Measurements from ENCODE around the gene TWSG1. TPM values are rescaled to one million over a fixed set of nuclear protein-coding genes. Genes with fewer than 3 reads are reported as not detected.

Gene TWSG1
- 9.9 and 10.1 TPM in 2 replicates for total RNA-seq

DNA sequence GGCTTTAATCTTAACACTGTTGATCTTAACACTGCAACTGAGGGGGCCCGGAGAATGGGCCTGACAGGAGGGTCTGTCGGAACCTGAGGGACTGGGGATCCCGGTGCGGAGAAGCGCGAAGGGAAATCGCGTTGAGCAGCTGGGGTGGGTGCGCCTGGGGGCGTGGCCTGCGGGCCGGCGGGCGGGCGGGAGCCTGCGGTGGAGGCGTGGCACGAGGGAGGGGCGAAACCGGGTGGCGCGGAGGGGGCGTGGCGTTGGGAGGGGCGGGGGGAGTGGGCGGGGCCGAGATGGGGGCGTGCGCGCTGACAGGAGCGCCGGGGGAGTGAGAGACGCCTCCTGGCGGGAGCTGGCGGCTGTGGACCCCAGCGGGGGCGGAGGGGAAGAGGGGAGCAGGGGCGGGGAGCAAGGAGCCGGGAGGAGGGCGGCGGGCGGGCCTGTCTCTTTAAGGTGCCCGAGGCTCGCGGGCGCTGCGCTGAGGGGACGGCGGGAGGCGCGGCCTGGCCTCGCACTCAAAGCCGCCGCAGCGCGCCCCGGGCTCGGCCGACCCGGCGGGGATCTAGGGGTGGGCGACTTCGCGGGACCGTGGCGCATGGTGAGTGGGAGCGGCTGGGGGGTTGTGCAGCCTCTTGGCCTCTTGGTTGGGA is at the start of gene TWSG1:
TSS of gene TWSG1 (plus strand) at position 445 of the 644 bp plus-strand sequence. CDS start 2,457 bp downstream, outside the sequence.
- peak; percentile 97 for DNase-seq
- intact Hi-C loops (cut with micrococcal nuclease): loop anchor here (1.0 to 10.0 kb wide), 8 partner anchors 60 to 720 kb away; partner anchors contain the start of genes MTCL1, PPP4R1, RALBP1 and VAPA
- Mint-ChIP-seq H3K27me3 (peaks cover 29% of the 10 kb centered on the region), H3K4me3 (peak within 1 kb of the TSS; percentile 83), H3K4me1 (peaks cover 25% of the 10 kb centered on the region), H3K9me3 (no peaks in the 10 kb centered on the region), H3K36me3 (ENCODE audit: low read depth) (peaks cover 2% of the 10 kb centered on the region), H3K27ac (peak within 1 kb of the TSS; percentile 74)

- intact Hi-C loops (cut with micrococcal nuclease): no loop called here
- no peaks in the 10 kb centered on the region for H3K9me3 Mint-ChIP-seq
These were observed 49.0 kb upstream of the TWSG1 start for GRCh38 chr18:9285604-9286003.

GRCh38 chr18:9287036-9287435 is 47.5 kb upstream of the TWSG1 start:
- no peak overlapping the region for H3K4me3 Mint-ChIP-seq
- H3K4me1 Mint-ChIP-seq: no peaks in the 10 kb centered on the region
- intact Hi-C loops (cut with micrococcal nuclease): no loop called here
- no peak overlapping the region for H3K27ac Mint-ChIP-seq
- H3K36me3 Mint-ChIP-seq (ENCODE audit: low read depth): peaks cover 15% of the 10 kb centered on the region
- peaks cover 5% of the 10 kb centered on the region for H3K9me3 Mint-ChIP-seq
- H3K27me3 Mint-ChIP-seq: no peaks in the 10 kb centered on the region
- DNase-seq: no peak

More at GRCh38 chr18:9285604-9286003, 49.0 kb upstream of the TWSG1 start:
- H3K4me1 Mint-ChIP-seq: no peaks in the 10 kb centered on the region
- H3K4me3 Mint-ChIP-seq: no peak overlapping the region
- no peak overlapping the region for H3K27ac Mint-ChIP-seq
- no peaks in the 10 kb centered on the region for H3K27me3 Mint-ChIP-seq
- H3K36me3 Mint-ChIP-seq (ENCODE audit: low read depth): peaks cover 23% of the 10 kb centered on the region
- DNase-seq: no peak

GRCh38 chr18:9289698-9290097 is 44.9 kb upstream of the TWSG1 start:
- intact Hi-C loops (cut with micrococcal nuclease): no loop called here
- peaks cover 10% of the 10 kb centered on the region for H3K36me3 Mint-ChIP-seq (ENCODE audit: low read depth)
- peaks cover 16% of the 10 kb centered on the region for H3K9me3 Mint-ChIP-seq
- H3K4me1 Mint-ChIP-seq: no peaks in the 10 kb centered on the region
- no peaks in the 10 kb centered on the region for H3K27me3 Mint-ChIP-seq
- no peak overlapping the region for H3K4me3 Mint-ChIP-seq
- H3K27ac Mint-ChIP-seq: no peak overlapping the region
- no peak for DNase-seq

GRCh38 chr18:9290156-9290555 is 44.4 kb upstream of the TWSG1 start:
- DNase-seq: no peak
- H3K27ac Mint-ChIP-seq: no peak overlapping the region
- peaks cover 10% of the 10 kb centered on the region for H3K36me3 Mint-ChIP-seq (ENCODE audit: low read depth)
- H3K4me3 Mint-ChIP-seq: no peak overlapping the region
- peaks cover 16% of the 10 kb centered on the region for H3K9me3 Mint-ChIP-seq
- intact Hi-C loops (cut with micrococcal nuclease): no loop called here
- no peaks in the 10 kb centered on the region for H3K4me1 Mint-ChIP-seq
- H3K27me3 Mint-ChIP-seq: no peaks in the 10 kb centered on the region

DNA sequence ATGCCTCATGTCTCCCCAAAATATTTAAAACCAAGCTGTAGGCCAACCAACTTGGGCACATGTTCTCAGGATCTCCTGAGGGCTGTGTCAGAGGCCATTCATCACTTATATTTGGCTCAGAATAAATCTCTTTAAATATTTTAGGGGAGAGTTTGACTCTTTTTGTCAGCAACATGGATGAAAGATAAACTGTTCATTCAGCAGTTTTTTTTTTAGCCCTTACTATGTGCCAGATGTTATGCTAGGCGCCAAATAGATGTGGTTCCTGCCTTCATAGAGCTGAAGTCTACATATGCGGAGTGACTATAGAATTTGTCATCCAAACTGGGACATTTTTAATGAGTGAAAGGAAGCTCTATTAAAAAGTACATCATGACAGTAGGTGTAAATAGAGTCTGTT is 42.5 kb upstream of the TWSG1 start:
- H3K4me3 Mint-ChIP-seq: no peak overlapping the region
- H3K27me3 Mint-ChIP-seq: no peaks in the 10 kb centered on the region
- no peak for DNase-seq
- H3K36me3 Mint-ChIP-seq (ENCODE audit: low read depth): peaks cover 4% of the 10 kb centered on the region
- H3K4me1 Mint-ChIP-seq: no peaks in the 10 kb centered on the region
- peaks cover 16% of the 10 kb centered on the region for H3K9me3 Mint-ChIP-seq
- no peak overlapping the region for H3K27ac Mint-ChIP-seq
- intact Hi-C loops (cut with micrococcal nuclease): no loop called here

GRCh38 chr18:9293948-9294347 is 40.6 kb upstream of the TWSG1 start:
- H3K4me3 Mint-ChIP-seq: no peak overlapping the region
- H3K36me3 Mint-ChIP-seq (ENCODE audit: low read depth): no peaks in the 10 kb centered on the region
- peaks cover 16% of the 10 kb centered on the region for H3K9me3 Mint-ChIP-seq
- no peaks in the 10 kb centered on the region for H3K4me1 Mint-ChIP-seq
- no peak overlapping the region for H3K27ac Mint-ChIP-seq
- DNase-seq: no peak
- intact Hi-C loops (cut with micrococcal nuclease): no loop called here
- no peaks in the 10 kb centered on the region for H3K27me3 Mint-ChIP-seq

DNA sequence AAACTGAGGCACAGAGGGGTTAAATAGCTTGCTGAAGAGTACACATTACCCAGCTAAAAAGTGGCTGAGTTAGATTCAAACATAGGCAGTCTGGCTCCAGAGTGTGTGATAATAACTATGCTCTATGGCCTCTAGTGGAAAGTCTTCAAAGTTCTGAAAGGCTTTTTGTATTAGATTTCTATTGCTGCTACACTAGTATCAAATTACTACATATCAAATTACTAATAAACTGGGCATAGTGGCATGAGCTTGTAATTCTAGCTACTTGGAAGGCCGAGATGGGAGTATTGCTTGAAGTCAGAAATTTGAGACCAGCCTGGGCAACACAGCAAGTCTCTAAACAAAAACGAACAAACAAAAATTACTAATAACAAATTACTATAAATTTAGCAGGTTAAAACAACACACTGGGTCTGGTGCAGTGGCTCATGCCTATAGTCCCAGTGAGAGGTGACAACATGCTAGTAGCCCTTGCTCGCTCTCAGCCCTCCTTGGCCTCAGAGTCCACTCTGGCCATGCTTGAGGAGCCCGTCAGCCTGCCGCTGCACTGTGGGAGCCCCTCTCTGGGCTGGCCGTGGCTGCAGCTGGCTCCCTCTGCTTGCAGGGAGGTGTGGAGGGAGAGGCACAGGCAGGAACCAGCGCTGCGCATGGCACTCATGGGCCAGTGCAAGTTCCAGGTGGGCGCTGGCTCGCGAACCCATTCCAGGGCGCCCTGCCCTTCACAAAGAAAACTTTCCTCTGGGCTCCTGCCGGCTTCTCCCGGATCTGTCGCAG is 38.2 kb upstream of the TWSG1 start:
- no peaks in the 10 kb centered on the region for H3K4me1 Mint-ChIP-seq
- intact Hi-C loops (cut with micrococcal nuclease): no loop called here
- no peak overlapping the region for H3K4me3 Mint-ChIP-seq
- no peak overlapping the region for H3K27ac Mint-ChIP-seq
- no peak for DNase-seq
- peaks cover 16% of the 10 kb centered on the region for H3K9me3 Mint-ChIP-seq
- H3K36me3 Mint-ChIP-seq (ENCODE audit: low read depth): no peaks in the 10 kb centered on the region
- no peaks in the 10 kb centered on the region for H3K27me3 Mint-ChIP-seq

DNA sequence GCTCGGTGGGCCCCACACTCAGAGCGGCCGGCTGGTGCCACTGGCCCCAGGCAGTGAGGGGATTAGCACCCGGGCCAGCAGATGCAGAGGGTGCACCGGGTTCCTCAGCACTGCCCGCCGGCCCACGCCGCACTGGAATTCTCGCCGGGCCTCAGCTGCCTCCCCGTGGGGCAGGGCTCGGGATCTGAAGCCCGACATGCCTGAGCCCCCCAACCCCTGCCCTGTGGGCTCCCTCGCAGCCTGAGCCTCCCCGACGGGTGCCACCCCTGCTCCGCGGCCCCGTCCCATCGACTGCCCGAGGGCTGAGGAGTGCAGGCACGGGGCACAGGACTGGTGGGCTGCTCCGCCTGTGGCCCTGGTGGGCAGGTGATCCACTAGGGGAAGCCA is 37.6 kb upstream of the TWSG1 start:
- H3K9me3 Mint-ChIP-seq: peaks cover 12% of the 10 kb centered on the region

DNA sequence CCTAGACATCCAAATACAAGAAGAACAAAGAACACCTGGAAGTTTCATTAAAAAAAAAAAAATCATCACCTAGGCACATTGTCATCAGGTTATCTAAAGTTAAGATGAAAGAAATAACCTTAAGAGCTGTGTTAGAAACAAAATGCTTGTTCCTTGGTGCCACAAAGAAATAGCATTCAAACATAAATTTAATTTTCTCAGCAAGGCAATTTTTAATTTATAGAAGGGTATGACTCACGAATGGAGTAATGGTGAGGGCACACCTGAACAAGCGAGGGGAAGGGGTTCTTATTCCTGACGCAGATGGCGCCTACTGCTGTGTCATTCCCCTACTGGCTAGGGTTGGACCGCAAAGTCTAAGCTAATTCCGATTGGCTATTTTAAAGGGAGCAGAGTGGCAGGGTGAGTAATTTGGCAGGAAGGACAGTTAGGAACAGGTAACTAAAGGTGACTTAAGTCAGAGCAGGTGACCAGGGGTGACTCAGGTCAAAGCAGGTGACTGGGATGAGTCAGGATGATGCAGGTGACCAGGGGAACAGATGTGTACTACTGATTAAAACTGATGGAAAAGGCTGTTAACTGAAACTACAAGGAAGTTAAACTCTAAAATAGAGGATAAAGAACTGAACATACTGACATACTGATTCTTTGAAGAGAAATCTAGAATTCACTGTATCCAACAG is 30.0 kb upstream of the TWSG1 start:
- DNase-seq: no peak
- Mint-ChIP-seq H3K4me3 (no peak overlapping the region), H3K27me3 (peaks cover 14% of the 10 kb centered on the region), H3K9me3 (peaks cover 20% of the 10 kb centered on the region), H3K36me3 (ENCODE audit: low read depth) (no peaks in the 10 kb centered on the region), H3K4me1 (no peaks in the 10 kb centered on the region), H3K27ac (no peak overlapping the region)
- intact Hi-C loops (cut with micrococcal nuclease): no loop called here

More for the DNA sequence above, 37.6 kb upstream of the TWSG1 start:
- intact Hi-C loops (cut with micrococcal nuclease): no loop called here
- H3K4me3 Mint-ChIP-seq: no peak overlapping the region
- DNase-seq: no peak
- H3K36me3 Mint-ChIP-seq (ENCODE audit: low read depth): no peaks in the 10 kb centered on the region
- H3K4me1 Mint-ChIP-seq: no peaks in the 10 kb centered on the region
- no peaks in the 10 kb centered on the region for H3K27me3 Mint-ChIP-seq
- H3K27ac Mint-ChIP-seq: no peak overlapping the region

GRCh38 chr18:9319333-9319732 is 15.2 kb upstream of the TWSG1 start:
- intact Hi-C loops (cut with micrococcal nuclease): no loop called here
- no peak for DNase-seq
- H3K27me3 Mint-ChIP-seq: peaks cover 19% of the 10 kb centered on the region
- H3K4me3 Mint-ChIP-seq: no peak overlapping the region
- H3K9me3 Mint-ChIP-seq: peaks cover 3% of the 10 kb centered on the region
- no peaks in the 10 kb centered on the region for H3K4me1 Mint-ChIP-seq
- no peak overlapping the region for H3K27ac Mint-ChIP-seq
- no peaks in the 10 kb centered on the region for H3K36me3 Mint-ChIP-seq (ENCODE audit: low read depth)

GRCh38 chr18:9321017-9321452 is 13.5 kb upstream of the TWSG1 start:
- no peaks in the 10 kb centered on the region for H3K4me1 Mint-ChIP-seq
- no peak overlapping the region for H3K27ac Mint-ChIP-seq
- peaks cover 21% of the 10 kb centered on the region for H3K27me3 Mint-ChIP-seq
- peaks cover 3% of the 10 kb centered on the region for H3K9me3 Mint-ChIP-seq
- DNase-seq: no peak
- H3K4me3 Mint-ChIP-seq: no peak overlapping the region
- intact Hi-C loops (cut with micrococcal nuclease): no loop called here
- no peaks in the 10 kb centered on the region for H3K36me3 Mint-ChIP-seq (ENCODE audit: low read depth)

DNA sequence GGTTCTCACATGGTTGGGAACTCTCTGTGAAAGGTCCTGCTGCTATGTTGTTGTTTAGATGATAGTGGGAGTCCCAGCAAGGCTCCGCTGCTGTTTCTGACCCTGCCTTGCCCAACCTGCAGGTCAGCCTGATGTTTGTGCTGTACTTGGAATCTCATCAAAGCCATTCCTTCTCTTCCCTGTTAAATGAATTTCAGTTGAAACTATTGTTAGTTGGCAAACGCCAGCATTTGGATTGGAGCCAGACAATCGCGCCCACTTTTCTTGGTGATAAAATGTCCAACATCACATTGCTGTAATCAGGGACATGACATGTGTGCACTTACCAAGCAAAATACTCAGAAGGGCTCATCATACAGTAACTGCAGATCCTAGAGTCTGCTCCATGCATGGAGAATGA is 12.8 kb upstream of the TWSG1 start:
- Mint-ChIP-seq H3K4me3 (no peak overlapping the region), H3K27ac (no peak overlapping the region), H3K27me3 (peaks cover 27% of the 10 kb centered on the region), H3K4me1 (no peaks in the 10 kb centered on the region), H3K9me3 (peaks cover 3% of the 10 kb centered on the region), H3K36me3 (ENCODE audit: low read depth) (no peaks in the 10 kb centered on the region)
- no peak for DNase-seq
- intact Hi-C loops (cut with micrococcal nuclease): no loop called here

- Mint-ChIP-seq H3K9me3 (peaks cover 3% of the 10 kb centered on the region), H3K27ac (no peak overlapping the region), H3K36me3 (ENCODE audit: low read depth) (no peaks in the 10 kb centered on the region), H3K27me3 (peaks cover 27% of the 10 kb centered on the region), H3K4me1 (no peaks in the 10 kb centered on the region), H3K4me3 (no peak overlapping the region)
- no peak for DNase-seq
- intact Hi-C loops (cut with micrococcal nuclease): no loop called here
These were observed 11.8 kb upstream of the TWSG1 start for GRCh38 chr18:9322744-9323143.
